ENCODE results near the gene BCL2A1.
"Not testable (repeated sequence)": the region's sequence is repeated elsewhere in the genome, so short reads cannot be mapped to it uniquely, and the experiment has no call there.

BCL2A1 gene

GRCh38 chr15:79988448-79989117 lies 17.6 kb upstream of the BCL2A1 start:
- DNase-seq = no peak

GRCh38 chr15:79987969-79988368 lies 17.0 kb upstream of the BCL2A1 start:
- no peak for DNase-seq

GRCh38 chr15:79987569-79987955 lies 16.6 kb upstream of the BCL2A1 start:
- DNase-seq = no peak

GRCh38 chr15:79981831-79982455 lies 10.9 kb upstream of the BCL2A1 start:
- DNase-seq = peak; percentile 20

- DNase-seq = no peak
These were observed 7.9 kb upstream of the BCL2A1 start for GRCh38 chr15:79978655-79979514.

- DNase-seq = no peak
These were observed 7.3 kb upstream of the BCL2A1 start for GRCh38 chr15:79978260-79978654.

- DNase-seq = no peak
These were observed 6.5 kb upstream of the BCL2A1 start for GRCh38 chr15:79977431-79978054.

GRCh38 chr15:79973456-79974195 lies 2.6 kb upstream of the BCL2A1 start:
- no peak for DNase-seq

GRCh38 chr15:79972863-79973262 lies 1.9 kb upstream of the BCL2A1 start:
- no peak for DNase-seq

- no peak for DNase-seq
These were observed 815 bp downstream of the BCL2A1 start for GRCh38 chr15:79970181-79970580.

GRCh38 chr15:79969146-79969545 lies 1.9 kb downstream of the BCL2A1 start:
- no peak for DNase-seq

- no peak for DNase-seq
These were observed 3.5 kb downstream of the BCL2A1 start for GRCh38 chr15:79967298-79968182.

- DNase-seq = no peak
These were observed 4.2 kb downstream of the BCL2A1 start for GRCh38 chr15:79966634-79967297.

GRCh38 chr15:79965846-79966630 lies 5.0 kb downstream of the BCL2A1 start:
- DNase-seq = no peak

- DNase-seq = no peak
These were observed 6.7 kb downstream of the BCL2A1 start for GRCh38 chr15:79964232-79964805.

GRCh38 chr15:79962921-79963320 lies 8.1 kb downstream of the BCL2A1 start:
- DNase-seq = not testable (repeated sequence)

- no peak for DNase-seq
These were observed 8.8 kb downstream of the BCL2A1 start for GRCh38 chr15:79962178-79962577.

- no peak for DNase-seq
These were observed 10.3 kb downstream of the BCL2A1 start for GRCh38 chr15:79960502-79961212.

GRCh38 chr15:79957741-79958140 lies 13.3 kb downstream of the BCL2A1 start:
- no peak for DNase-seq
